ENCODE results near the gene MYLK.

The MYLK gene

DNA sequence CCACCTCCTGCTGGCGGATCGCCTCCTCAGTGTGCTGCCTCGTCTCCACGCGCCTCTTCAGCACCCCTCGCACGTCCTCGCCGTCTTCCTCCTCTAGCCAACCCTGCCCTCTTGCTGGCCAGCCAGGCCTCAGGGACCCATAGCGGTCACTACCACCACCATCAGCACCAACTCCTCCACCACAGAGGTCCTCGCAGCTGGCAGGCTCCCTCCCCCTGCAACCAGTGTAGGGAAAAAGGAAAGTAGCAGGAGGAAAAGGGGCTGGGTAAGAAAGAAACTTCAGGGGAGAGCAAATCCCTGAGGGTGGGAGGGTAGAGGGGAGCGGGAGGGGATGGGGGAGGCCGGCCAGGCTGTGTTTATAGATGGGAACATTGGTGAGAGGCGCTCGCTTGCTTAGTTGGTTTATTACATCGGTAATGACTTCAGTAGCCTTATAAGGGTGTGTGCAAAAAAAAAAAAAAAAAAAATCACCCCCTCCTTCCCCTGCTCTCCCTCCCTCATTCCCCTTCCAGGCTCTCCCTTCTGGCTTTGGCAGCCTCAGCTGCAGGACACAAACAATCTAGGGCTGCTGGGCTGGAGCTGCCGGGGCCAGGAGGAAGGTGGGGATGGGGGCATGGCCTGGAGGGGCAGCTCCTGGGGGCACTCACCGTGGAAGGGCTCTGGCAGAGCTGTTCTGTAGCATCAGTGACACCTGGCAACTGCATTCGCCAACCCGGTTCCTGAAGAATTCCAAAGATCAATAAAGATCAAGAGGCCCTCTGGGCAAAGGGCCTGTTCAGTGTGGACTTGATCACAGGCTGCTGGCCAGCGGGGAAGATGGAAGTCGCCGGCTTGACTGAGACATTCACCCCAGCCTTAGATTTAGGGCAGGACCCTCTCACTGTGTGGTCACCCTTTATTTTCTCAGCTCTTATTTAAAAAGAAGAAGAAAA, 183.1 kb downstream of the MYLK start:
- no peak for DNase-seq (ENCODE audit: low spot score)

DNA sequence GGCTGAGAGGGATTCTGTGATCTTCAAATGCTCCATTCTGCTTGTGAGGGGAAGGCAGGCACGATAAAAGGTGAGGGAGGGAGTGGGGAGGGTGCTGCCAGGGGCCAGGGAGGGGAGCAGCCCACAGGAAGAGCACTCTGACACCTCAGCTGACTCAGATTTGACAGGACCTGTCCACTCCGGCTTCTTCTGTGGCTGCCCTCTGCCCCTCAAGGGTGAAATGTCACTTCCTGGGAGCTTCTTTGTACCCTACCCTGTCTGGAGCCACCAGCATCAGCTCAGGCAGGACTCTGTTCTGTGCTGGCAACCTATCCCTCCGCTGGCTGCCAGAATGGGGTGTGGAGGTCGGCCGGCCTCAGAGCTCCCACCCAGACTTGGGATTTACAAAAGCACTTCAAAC, 185.3 kb downstream of the MYLK start:
- no peak for DNase-seq (ENCODE audit: low spot score)

DNA sequence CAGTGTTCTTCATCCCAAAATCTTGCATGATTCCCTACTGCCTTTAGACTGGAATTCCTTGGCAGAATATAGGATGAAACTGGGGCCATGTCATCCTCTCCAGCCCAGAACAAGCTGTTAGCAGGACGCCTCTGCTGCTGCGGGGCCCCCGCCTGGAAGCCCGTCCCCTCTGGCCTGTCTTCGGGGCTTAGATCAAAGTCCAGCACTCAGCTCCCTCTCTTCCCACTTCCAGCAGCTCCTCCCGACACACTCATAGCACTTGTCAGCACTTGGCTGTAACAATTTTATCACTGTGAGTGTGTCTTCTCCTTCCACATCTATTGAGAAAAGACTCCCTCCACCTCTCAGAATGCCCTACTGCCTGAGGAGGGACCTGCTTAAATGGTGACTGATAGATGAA, 187.3 kb downstream of the MYLK start:
- DNase-seq (ENCODE audit: low spot score), result no peak

DNA sequence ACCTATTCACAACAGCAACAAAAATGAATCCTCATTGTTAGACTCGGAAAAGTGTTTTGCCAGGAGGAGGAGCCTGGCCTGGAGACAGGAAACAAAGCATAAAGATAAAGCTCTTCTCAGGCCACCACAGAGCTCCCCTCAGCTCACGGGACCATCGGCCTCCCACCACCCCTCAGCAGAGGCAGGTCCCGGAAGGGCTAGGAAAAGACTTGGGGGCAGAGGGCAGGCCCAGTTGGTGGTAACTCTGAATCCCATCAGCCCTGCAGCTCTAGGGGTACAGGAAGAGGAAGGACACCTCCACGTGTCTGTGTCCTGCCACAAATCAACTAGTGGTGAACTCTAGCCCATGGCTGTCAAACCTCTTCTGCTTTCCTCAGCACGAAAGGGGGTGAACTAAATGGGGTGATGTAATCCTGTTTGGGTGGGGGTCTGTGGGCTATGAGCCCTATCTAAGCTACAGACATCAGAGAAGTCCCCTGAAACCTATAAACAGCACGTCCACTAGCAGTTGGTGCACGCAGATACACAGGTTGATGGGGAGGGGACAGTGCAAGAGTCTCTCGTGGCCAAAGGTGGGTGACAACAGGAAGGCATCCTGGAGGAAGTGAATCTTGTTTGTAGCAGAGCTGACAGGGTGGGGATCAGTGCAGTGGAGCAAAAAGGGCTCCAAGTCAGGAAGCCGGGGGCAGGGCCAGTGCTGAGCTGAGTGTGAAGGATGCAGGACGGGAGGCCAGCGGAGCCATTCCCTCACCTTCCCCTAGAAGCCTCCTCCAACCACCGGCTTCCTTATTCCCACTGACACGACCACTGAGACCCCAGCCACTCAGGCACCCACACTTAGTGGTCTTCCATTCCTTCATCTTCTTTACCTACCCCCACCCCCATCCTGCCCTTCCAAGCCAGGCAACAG, 188.1 kb downstream of the MYLK start:
- DNase-seq (ENCODE audit: low spot score), result no peak

DNA sequence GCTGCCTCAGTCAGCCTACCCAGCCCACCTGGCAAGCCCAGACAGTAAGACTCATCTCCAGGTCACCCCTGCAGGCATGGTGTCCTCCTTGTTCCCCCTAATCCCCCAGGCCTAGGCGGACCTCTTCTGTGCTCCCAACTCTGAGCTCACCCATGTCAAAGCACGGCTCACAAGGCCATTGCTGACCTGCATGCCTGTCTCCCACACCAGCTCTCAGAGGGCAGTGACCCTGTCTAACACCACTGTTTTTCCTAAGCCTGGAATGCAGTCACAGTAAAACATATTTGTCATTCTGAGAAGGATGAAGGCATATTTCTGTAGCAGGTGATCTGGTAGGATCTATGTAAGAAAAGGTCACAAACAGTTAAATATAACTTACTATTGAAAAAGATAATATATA, 189.0 kb downstream of the MYLK start:
- no peak for DNase-seq (ENCODE audit: low spot score)

DNA sequence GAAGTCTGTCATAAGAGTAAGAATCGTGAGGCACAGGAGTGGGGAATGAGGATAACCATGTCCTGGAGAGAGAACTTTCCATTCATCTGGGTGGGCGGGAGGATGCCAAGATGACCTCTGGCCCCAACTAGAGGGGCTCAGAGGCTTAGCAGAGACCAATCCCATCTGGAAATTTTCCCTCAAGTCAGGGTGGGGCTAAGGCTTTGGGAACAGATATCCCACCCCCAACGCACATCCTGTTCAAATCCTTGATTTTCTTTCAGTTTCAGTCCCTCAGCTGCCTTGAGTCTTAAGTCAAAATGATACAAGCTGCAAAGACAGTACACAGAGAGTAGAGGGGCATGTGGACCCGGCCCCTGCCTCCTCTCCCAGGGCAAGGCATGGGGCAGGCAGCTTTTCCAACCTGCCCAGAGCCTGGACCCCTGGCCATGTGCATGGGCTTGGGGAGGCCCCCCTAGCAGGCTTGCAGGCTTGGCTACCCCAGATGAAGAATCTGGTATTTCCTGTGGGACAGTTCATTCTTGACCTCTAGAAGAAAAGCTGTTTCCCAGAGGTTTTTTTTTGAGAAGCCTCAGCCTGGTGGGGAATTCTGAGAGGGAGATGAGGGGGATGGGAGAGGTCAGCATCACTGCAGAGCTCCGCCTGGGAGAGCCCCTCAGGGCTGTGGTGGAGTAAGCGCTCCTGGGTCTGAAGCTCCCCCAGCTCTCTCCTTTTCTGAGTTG, 189.6 kb downstream of the MYLK start:
- DNase-seq (ENCODE audit: low spot score), result no peak

DNA sequence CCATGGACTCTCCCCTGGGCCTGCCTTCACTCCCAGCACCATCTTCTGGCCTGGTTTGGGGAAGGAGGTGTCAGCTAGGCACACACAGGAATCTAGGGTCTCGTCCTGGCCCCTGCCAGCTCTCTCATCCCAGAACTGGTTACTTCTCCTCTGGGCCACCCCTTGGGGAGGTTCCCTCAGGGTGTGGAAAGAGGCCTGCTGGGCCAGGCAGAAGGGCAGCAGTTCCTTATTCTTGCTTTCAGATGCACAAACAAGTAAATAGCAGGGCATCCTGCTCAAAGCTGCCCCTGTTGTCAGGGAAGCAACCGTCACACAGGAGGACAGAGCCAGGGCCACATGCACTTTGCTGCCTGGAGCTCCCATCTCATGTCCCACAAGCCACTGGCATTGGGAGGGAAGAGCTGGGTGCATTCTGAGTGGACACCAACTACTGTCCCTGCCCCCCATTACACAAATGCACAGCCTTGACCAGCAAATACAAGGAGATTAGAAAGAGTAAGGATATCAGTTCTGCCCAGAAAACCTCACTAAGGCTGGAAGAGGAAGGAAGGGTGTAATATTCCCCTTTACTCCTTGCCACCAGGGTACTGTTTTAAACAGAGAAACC, 190.4 kb downstream of the MYLK start:
- no peak for DNase-seq (ENCODE audit: low spot score)

DNA sequence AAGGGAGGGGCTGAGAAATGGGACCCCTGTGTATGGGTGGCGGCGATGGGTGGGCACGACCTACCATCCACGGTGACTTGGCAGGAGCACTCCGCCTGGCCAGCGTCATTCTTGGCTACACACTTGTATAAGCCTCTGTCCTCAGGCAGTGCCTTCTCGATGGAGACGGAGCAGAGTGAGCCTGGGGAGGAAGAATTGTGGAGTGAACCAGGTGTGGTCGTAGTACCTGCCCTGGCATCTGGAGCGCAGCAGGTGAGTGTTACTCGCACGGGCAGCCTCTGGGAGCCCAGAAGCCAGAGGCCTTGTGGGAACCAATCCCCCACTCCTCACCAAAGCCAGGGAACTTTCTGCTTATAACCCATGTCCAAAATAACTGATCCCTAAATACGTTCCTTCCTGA, 191.5 kb downstream of the MYLK start:
- DNase-seq (ENCODE audit: low spot score), result no peak

DNA sequence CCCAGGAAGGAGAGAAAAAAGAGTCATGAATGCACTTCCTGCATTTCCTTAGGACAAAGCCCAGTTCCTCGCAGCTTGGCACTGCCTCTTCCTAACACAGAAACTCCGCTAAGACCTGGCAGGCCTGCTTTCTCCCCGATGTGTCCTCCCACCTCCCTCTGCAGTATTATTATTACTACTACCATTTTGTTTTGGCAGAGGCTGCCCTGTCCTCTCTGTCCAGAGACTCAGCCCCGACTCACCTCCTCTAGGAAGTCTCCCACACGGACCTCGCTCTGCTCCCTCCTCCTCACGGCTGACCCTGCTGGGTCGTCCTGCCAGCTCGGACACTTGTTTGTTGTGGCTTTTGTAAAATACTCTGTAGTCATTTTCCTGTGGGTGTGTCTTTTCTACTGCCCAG, 192.1 kb downstream of the MYLK start:
- DNase-seq (ENCODE audit: low spot score), result no peak

DNA sequence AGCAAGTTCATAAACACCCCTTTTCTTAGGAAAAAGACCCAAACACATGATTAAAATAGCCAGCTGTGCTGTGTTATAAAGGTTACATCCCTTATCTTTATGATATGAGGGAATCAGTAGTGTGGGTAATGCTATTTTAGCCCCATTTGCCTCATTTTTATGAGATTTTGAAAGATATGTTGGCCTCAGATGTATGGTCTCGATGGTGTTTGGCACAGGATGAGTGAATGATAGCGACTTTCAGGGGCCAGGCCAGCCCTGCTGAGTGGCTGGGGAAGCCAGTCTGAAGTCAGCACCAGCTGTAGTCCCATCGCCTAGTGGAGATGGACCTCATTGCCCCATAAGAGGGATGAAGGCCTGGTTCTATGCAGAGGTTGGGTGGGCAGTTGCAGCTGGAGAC, 194.3 kb downstream of the MYLK start:
- no peak for DNase-seq (ENCODE audit: low spot score)

DNA sequence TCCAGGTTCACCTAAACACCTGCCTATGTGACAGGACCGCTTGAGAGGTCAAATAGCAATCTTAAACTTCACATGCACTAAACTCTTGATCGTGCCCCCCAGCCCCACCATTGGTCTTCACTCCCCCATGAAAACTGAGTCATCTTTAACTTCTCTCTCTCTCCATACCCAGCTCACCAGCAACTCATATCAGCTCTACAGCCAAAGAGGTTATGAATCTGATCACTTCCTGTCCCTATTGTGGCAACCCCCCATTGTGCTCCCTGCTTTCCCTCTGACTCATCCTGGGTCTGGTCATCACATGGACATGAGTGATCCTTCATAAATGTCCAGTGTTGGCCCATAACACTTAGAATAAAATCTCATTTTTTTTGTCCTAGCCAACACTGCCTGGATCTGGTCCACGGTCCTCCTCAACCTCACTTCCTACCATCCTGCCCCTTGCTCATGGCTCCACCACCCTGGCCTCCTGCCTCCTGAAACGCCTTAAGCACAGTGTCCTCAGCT, 195.8 kb downstream of the MYLK start:
- no peak for DNase-seq (ENCODE audit: low spot score)

DNA sequence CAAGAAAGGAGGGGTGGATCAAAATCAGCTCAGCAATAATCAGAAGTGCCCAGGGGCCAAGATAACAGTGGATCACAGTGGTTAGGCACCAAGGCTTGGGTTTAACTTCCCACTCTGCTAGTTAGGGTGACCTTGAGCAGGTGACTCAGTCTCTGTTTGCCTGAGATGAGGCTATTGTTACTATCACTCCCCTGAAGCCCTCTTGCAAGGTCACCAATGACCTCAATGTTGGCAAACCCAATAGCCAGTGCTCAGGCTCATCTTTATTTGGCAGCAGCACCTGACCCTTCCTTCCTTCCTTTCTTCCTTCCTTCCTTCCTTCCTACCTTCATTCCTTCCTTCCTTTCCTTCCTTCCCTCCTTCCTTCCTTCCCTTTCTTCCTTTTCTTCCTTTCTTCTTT, 196.8 kb downstream of the MYLK start:
- no peak for DNase-seq (ENCODE audit: low spot score)

DNA sequence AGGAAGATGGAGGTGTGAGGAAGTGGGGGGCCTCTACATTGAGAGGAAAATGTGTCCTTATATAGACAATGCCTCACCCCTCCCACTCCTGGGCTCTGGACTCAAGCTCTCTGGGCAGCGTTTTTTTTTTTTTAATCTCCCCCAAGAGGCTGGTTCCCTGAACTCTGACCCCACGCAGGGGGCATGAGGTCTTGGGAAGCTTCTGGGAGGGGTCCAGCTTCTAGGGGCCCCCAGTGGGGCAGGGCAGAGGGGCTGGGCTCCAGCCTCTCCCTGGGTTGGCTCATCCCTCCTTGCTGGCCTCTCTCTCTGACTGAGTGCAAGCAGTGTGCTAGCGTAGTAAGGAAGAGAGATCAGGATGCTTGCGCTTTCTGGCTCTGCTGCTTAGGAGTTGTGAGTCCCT, 197.9 kb downstream of the MYLK start:
- no peak for DNase-seq (ENCODE audit: low spot score)

DNA sequence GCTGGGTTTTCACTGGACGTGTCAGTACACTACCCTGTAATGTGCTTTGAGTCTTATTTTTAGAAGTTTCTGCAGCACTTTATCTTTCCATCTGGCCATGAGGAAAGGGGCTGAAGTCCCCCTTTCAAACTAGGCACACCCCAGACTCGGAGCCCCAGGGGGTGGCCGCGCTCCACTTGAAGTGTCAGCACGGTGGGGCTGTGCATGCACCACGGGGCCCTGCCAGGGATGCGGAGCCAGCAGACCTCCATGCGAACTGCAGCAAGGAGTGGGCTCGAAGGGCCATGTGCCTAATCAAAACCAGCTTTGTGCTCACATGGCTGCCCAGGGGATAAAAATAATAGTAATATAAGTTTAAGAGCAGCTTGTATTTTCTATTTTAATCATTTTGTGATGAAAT, 198.4 kb downstream of the MYLK start:
- DNase-seq (ENCODE audit: low spot score), result no peak

DNA sequence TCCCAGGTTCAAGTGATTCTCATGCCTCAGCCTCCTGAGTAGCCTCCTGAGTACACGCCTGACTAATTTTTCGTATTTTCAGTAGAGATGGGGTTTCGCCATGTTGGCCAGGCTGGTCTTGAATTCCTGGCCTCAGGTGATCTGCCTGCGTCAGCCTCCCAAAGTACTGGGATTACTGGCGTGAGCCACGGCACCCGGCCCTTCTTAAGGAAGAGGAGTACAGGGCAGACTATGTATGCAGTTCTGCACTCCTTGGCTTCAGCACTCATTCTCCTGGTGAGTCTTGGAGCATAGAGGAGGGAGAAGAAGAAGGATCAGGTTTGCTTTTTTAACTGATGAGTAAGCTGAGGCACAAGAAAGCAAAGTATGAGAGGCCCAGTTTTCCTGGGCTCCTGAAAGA, 199.5 kb downstream of the MYLK start:
- DNase-seq (ENCODE audit: low spot score), result no peak

DNA sequence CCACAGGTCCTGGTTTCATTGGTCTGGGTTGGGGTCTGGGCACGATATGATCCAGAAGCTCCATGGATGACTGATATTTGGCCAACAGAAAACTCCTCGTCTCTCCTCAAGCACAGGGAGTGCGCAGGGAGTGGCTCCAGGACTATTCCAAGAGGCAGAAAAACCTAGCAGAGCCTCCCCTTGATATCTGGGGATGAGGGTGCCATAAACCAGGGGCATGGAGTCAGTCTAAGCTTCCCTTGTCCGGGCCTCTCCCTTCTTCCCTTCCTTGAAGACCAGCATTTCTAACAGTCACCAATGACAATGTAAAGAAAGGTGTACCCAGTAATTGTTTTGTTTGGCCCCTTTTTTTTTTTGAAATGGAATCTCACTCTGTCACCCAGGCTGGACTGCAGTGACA, 199.9 kb downstream of the MYLK start:
- no peak for DNase-seq (ENCODE audit: low spot score)

DNA sequence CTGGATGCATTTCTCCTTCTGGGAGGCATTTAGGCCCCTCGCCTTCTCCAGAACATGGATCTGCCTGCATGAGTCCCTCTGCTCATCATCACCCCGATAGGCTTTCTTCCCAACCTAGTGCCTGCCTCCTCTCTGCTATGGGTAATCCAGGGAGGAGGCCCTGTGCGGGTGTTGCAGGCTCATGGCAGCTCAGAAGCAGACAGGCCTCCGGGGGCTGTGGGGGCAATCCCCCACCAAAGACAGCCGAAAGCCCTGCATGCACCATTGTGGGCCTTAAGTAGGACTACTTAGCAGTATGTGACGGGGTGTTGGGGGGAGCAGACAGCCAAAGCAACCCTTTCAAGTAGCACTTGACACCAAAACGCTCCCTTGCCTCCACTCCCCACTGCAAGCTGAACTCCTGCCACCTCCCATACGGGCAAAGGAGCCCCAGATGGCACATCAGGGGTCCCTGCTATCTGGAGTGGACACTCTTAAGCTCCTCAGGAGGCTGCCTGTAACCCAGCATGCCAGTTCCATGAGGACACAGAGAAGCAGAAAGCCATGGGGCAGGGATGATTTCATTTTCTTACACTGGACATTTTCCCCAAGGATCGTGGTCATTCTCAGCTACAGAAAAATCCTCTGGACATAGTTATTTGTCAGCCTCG, 200.5 kb downstream of the MYLK start:
- no peak for DNase-seq (ENCODE audit: low spot score)

DNA sequence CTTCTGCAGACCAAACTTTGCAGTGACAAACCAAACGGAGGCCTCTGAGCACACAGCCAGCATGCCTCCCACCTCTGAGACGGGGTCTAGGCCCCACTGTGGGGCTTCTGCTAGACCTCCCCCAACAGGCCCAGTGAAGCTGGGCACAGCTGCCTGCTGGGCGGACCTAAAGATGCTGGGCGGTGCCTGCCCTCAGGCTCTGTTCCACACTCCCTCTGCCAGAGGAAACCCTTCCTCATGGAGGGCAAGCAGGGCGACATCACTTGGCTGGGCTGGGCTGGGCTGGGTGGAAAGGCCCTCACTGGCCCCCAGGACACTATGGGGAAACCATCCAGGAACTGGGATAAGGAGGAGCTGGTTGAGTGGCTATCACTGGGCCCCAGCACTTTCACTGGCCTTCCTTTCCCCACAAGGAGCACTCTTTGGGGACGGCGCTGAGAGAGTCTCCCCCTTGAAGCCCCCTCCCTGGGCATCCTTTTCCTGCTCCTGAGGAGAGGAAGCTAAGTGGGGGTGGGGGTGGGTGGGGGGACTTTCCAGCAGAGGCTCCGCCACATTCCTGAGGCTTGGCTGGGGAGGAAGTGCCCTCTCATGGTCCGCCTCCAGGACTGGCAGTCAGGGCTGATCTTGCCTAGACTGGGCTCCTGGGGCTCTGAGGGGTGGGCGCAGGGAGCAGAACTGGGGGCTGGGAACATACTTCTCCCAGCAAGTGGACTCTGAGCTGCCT, 201.2 kb downstream of the MYLK start:
- no peak for DNase-seq (ENCODE audit: low spot score)

DNA sequence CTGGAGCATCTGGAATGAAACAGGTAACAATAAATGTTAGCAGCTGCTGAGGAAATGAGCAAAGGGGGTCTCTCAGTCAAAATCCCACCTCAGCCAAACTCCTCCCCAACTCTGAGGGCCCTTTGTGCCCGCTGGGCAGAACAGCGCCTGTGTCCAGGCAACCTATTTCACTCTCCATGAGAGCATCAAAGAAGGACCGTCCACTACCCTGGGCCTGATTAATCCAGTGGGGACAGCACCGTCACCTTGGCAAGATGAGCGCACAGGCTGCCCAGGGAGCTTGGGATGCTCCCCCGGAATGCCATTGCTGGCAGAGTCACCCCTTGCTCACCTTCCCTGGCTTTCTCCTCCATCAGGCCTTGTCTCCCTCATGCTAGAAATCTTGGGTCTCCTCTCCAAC, 201.8 kb downstream of the MYLK start:
- DNase-seq (ENCODE audit: low spot score), result no peak

DNA sequence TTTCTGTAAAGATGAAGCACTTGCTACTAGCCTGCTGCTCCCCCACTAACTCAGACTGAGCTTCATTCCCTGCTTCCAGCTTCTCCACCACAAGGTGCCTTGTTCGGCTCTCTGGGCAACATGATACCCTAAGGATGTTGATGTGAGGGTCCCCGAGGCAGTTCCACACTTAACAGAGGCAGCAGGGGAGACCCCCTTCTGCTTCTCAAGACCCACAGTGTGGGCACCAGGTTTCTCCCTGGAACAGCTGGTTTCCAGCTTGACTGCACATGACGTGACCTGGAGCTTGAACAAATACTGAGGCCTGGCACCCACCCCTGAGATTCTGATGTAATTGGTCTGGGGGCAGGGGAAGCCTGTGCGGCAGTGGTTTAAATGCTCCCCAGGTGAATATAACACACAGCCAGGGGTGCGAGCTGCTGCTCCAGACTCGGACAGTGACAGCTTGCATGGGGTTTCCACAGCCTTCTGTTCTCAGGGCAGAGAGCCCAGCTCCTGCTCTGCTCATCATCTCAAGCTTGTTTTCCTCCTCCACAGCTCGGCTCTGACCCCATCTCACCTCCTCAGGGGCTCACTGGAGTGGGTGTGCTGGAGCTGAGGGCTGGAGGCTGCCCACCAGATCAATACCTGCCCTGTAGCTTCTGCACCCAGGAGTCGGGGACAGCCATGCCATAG, 204.3 kb downstream of the MYLK start:
- DNase-seq (ENCODE audit: low spot score), result no peak
